ENCODE measurements around the gene KRT71.

DNA sequence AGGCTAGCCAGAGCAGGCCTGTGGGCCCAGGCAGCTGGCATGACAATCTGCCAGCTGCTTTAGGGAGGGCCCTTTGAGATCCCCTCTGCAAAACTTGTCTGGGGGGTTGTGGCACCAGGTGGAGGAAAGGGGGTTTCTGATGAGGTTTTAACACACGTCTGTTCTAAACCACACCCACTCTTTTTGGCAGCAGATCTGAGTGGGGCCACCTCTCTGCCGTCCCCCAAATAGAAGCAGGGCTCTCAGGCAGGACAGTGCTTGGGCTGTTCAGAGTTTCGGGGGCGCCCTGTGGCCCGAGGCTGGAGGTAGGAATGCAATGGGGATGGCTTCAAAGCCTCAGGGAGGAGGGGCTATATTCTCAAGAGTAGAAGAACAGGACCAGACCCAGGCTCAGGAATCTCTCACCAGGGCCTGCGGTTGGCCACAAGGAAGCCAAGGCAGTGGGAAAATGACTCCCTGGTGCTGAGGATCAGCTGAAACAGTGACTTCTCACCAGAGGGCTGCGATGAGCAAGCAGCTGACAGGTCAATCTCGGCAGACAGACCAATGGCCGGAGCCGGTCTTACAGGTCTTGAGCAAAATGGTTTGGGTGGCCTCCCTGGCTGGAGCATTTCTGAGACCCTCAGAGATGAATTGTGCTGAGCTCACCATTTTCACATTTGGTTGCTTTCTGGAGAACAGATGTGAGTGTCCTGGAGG lies 31.2 kb downstream of the KRT71 start:
- TF ChIP-seq, protein P1, sequence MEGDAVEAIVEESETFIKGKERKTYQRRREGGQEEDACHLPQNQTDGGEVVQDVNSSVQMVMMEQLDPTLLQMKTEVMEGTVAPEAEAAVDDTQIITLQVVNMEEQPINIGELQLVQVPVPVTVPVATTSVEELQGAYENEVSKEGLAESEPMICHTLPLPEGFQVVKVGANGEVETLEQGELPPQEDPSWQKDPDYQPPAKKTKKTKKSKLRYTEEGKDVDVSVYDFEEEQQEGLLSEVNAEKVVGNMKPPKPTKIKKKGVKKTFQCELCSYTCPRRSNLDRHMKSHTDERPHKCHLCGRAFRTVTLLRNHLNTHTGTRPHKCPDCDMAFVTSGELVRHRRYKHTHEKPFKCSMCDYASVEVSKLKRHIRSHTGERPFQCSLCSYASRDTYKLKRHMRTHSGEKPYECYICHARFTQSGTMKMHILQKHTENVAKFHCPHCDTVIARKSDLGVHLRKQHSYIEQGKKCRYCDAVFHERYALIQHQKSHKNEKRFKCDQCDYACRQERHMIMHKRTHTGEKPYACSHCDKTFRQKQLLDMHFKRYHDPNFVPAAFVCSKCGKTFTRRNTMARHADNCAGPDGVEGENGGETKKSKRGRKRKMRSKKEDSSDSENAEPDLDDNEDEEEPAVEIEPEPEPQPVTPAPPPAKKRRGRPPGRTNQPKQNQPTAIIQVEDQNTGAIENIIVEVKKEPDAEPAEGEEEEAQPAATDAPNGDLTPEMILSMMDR (IDR thresholded peaks at IDR 0.05): no peak
- TF ChIP-seq POLR2AphosphoS5 (IDR thresholded peaks at IDR 0.05; ENCODE audit: low read depth, low read length) (no peak), SIN3A (IDR thresholded peaks at IDR 0.05; ENCODE audit: borderline replicate concordance, insufficient read depth, low read depth, low read length) (no peak), REST (IDR thresholded peaks at IDR 0.05; ENCODE audit: insufficient read depth in 1 of 2, low read depth in 2 of 2, low read length in 1 of 2) (no peak), TCF7L2 (IDR thresholded peaks at IDR 0.05; ENCODE audit: low read depth, low read length) (no peak)

All from Panc1 (cell line).